CD4-positive, CD25-positive, alpha-beta regulatory T cell (primary cell): ENCODE data around the gene JSRP1. TPM values are rescaled to one million over a fixed set of nuclear protein-coding genes. Genes with fewer than 3 reads are reported as not detected.

Source experiments
- ATAC-seq, 2 donors: fragments of 150-1000 bp; cut with Tn5 transposase; one replicate each; pipeline ENCODE4 v1.10.0; 2021; ENCODE audit warnings: low read depth in 2 of 2, moderate number of reproducible peaks in 2 of 2, moderate library complexity in 1 of 2
- DNase-seq, 3 donors: peaks; one replicate each; pipeline versions ENCODE4 v3.0.0 to v3.0.0-alpha.2; 2012 to 2022; ENCODE audit warnings: mixed read lengths in 1 of 3
- H3K27ac ChIP-seq: one replicate; pipeline ENCODE4 v1.7.0; 2013; ENCODE audit warnings: mild to moderate bottlenecking, low read length; ENCODE audit not compliant: insufficient read depth, poor library complexity, severe bottlenecking
- H3K27me3 ChIP-seq: one replicate; pipeline ENCODE4 v1.7.0; 2013; ENCODE audit warnings: low read length; ENCODE audit not compliant: control insufficient read depth, insufficient read depth
- H3K36me3 ChIP-seq: one replicate; pipeline ENCODE4 v1.7.0; 2013; ENCODE audit warnings: mild to moderate bottlenecking, low read length, moderate library complexity; ENCODE audit not compliant: control insufficient read depth, insufficient read depth
- H3K4me1 ChIP-seq: 2 replicates; pipeline ENCODE4 v1.7.0; 2013; ENCODE audit warnings: mild to moderate bottlenecking, low read length; ENCODE audit not compliant: insufficient read depth, control insufficient read depth, poor library complexity, severe bottlenecking
- H3K4me3 ChIP-seq: one replicate; pipeline ENCODE4 v1.7.0; 2013; ENCODE audit warnings: low read depth, mild to moderate bottlenecking, low read length, moderate library complexity
- H3K9me3 ChIP-seq, 2 experiments: 1 replicate in 1 of 2; 2 replicates in 1 of 2; pipeline ENCODE4 v1.7.0; 2013; ENCODE audit warnings: low read length in 2 of 2, mild to moderate bottlenecking in 1 of 2, moderate library complexity in 1 of 2; ENCODE audit not compliant: control insufficient read depth in 2 of 2
- H3K27ac Mint-ChIP-seq, 3 donors: one replicate each; pipeline ENCODE4 v1.8.0; 2020 to 2022; ENCODE audit warnings: mild to moderate bottlenecking in 3 of 3, mixed read lengths in 3 of 3, moderate library complexity in 2 of 3
- H3K27me3 Mint-ChIP-seq: one replicate; pipeline ENCODE4 v1.8.0; 2022; ENCODE audit warnings: mild to moderate bottlenecking, mixed read lengths
- H3K36me3 Mint-ChIP-seq: one replicate; pipeline ENCODE4 v1.8.0; 2020; ENCODE audit warnings: mixed read lengths
- H3K4me1 Mint-ChIP-seq, 4 donors: one replicate each; pipeline ENCODE4 v1.8.0; 2020 to 2022; ENCODE audit warnings: mixed read lengths in 4 of 4, mild to moderate bottlenecking in 1 of 4
- H3K4me3 Mint-ChIP-seq, 4 donors: one replicate each; pipeline ENCODE4 v1.8.0; 2020 to 2022; ENCODE audit warnings: mild to moderate bottlenecking in 4 of 4, mixed read lengths in 4 of 4, moderate library complexity in 3 of 4
- H3K9me3 Mint-ChIP-seq, 7 donors: one replicate each; pipeline ENCODE4 v1.8.0; 2020 to 2022; ENCODE audit warnings: mixed read lengths in 7 of 7, mild to moderate bottlenecking in 3 of 7, moderate library complexity in 2 of 7
- polyA plus RNA-seq, 4 donors: library from polyadenylated mRNA; unstranded; fragments of 300-500 nt; fragmentation: Illumina TruSeq; gene quantifications; one replicate each; pipeline ENCODE4 v1.2.3, GENCODE V29; 2021
- total RNA-seq: library from RNA; stranded (reverse); gene quantifications from one replicate; pipeline ENCODE4 v1.2.3, GENCODE V29; 2022

JSRP1 gene
- total and polyA plus RNA-seq, 5 donors from 2014 or later, result 0.89 to 2.4 (median 1.6) TPM

GRCh38 chr19:2235381-2236063, 20.7 kb downstream of the JSRP1 start:
- peaks cover 13% of the 10 kb centered on the region for H3K27me3 Mint-ChIP-seq
- peak; percentile 0 to 1 for ATAC-seq
- H3K4me1 Mint-ChIP-seq, result peaks cover 15 to 61% (median 40%) of the 10 kb centered on the region in 4 donors
- DNase-seq, result peak in 1 of 3 donors; percentile 13
- Histone ChIP-seq H3K4me3 (peak overlapping the region; percentile 29), H3K9me3 (no peaks in the 10 kb centered on the region), H3K27ac (peak overlapping the region; percentile 99), H3K27me3 (no peaks in the 10 kb centered on the region), H3K4me1 (peaks cover 58% of the 10 kb centered on the region), H3K36me3 (no peaks in the 10 kb centered on the region)
- H3K9me3 Mint-ChIP-seq, result no peaks in the 10 kb centered on the region
- peak overlapping the region; percentile 79 to 94 (median 86) for H3K27ac Mint-ChIP-seq
- peak overlapping the region; percentile 92 to 100 (median 98) for H3K4me3 Mint-ChIP-seq
- H3K36me3 Mint-ChIP-seq, result peaks cover 16% of the 10 kb centered on the region

- Histone ChIP-seq H3K9me3 (no peaks in the 10 kb centered on the region), H3K27me3 (no peaks in the 10 kb centered on the region), H3K27ac (peak overlapping the region; percentile 99), H3K36me3 (peaks cover 2% of the 10 kb centered on the region), H3K4me1 (peaks cover 53% of the 10 kb centered on the region), H3K4me3 (peak overlapping the region; percentile 29)
- no peak for DNase-seq
- H3K36me3 Mint-ChIP-seq, result peaks cover 16% of the 10 kb centered on the region
- H3K27ac Mint-ChIP-seq, result peak overlapping the region; percentile 79 to 94 (median 86)
- peaks cover 15 to 56% (median 37%) of the 10 kb centered on the region in 4 donors for H3K4me1 Mint-ChIP-seq
- no peak for ATAC-seq
- H3K27me3 Mint-ChIP-seq, result peaks cover 13% of the 10 kb centered on the region
- H3K9me3 Mint-ChIP-seq, result no peaks in the 10 kb centered on the region
- H3K4me3 Mint-ChIP-seq, result peak overlapping the region; percentile 90 to 100 (median 94)
Measured at GRCh38 chr19:2234996-2235380, 21.2 kb downstream of the JSRP1 start.

- DNase-seq (no peak), ATAC-seq (no peak)
- Mint-ChIP-seq H3K27ac (peak overlapping the region in 2 of 3 donors; percentile 69 to 86), H3K4me1 (peaks cover 6 to 44% (median 28%) of the 10 kb centered on the region in 4 donors), H3K27me3 (peaks cover 5% of the 10 kb centered on the region), H3K36me3 (peaks cover 13% of the 10 kb centered on the region), H3K4me3 (peak overlapping the region; percentile 43 to 100 (median 94)), H3K9me3 (no peaks in the 10 kb centered on the region)
- peaks cover 2% of the 10 kb centered on the region for H3K36me3 ChIP-seq
- H3K4me3 ChIP-seq, result no peak overlapping the region
- H3K9me3 ChIP-seq, result no peaks in the 10 kb centered on the region
- no peaks in the 10 kb centered on the region for H3K27me3 ChIP-seq
- peaks cover 40% of the 10 kb centered on the region for H3K4me1 ChIP-seq
- peak overlapping the region; percentile 2 for H3K27ac ChIP-seq
Measured at GRCh38 chr19:2233601-2234280, 22.5 kb downstream of the JSRP1 start.

- ATAC-seq (no peak), DNase-seq (no peak)
- Histone ChIP-seq H3K27ac (no peak overlapping the region), H3K9me3 (no peaks in the 10 kb centered on the region), H3K4me1 (peaks cover 28% of the 10 kb centered on the region), H3K27me3 (no peaks in the 10 kb centered on the region), H3K36me3 (peaks cover 2% of the 10 kb centered on the region), H3K4me3 (no peak overlapping the region)
- Mint-ChIP-seq H3K9me3 (no peaks in the 10 kb centered on the region), H3K4me1 (peaks cover 0 to 31% (median 16%) of the 10 kb centered on the region in 4 donors), H3K4me3 (peak overlapping the region in 3 of 4 donors; percentile 7 to 67 (median 32)), H3K27me3 (no peaks in the 10 kb centered on the region), H3K27ac (no peak overlapping the region), H3K36me3 (peaks cover 6% of the 10 kb centered on the region)
Measured at GRCh38 chr19:2232286-2233151, 23.7 kb downstream of the JSRP1 start.

- no peaks in the 10 kb centered on the region for H3K27me3 ChIP-seq
- H3K4me3 ChIP-seq, result no peak overlapping the region
- ATAC-seq (no peak), DNase-seq (no peak)
- Mint-ChIP-seq H3K9me3 (no peaks in the 10 kb centered on the region), H3K27me3 (no peaks in the 10 kb centered on the region), H3K4me3 (no peak overlapping the region), H3K36me3 (peaks cover 6% of the 10 kb centered on the region), H3K4me1 (peaks cover 0 to 28% (median 14%) of the 10 kb centered on the region in 4 donors), H3K27ac (no peak overlapping the region)
- no peak overlapping the region for H3K27ac ChIP-seq
- H3K4me1 ChIP-seq, result peaks cover 20% of the 10 kb centered on the region
- H3K36me3 ChIP-seq, result peaks cover 2% of the 10 kb centered on the region
- no peaks in the 10 kb centered on the region for H3K9me3 ChIP-seq
Measured at GRCh38 chr19:2231621-2232221, 24.5 kb downstream of the JSRP1 start.

GRCh38 chr19:2230807-2231533, 25.2 kb downstream of the JSRP1 start:
- Histone ChIP-seq H3K27ac (no peak overlapping the region), H3K4me1 (peaks cover 19% of the 10 kb centered on the region), H3K36me3 (peaks cover 2% of the 10 kb centered on the region), H3K27me3 (no peaks in the 10 kb centered on the region), H3K4me3 (no peak overlapping the region), H3K9me3 (no peaks in the 10 kb centered on the region)
- no peaks in the 10 kb centered on the region for H3K9me3 Mint-ChIP-seq
- no peaks in the 10 kb centered on the region for H3K27me3 Mint-ChIP-seq
- peaks cover 0 to 23% (median 10%) of the 10 kb centered on the region in 4 donors for H3K4me1 Mint-ChIP-seq
- no peak overlapping the region for H3K4me3 Mint-ChIP-seq
- ATAC-seq, result no peak
- H3K27ac Mint-ChIP-seq, result no peak overlapping the region
- H3K36me3 Mint-ChIP-seq, result no peaks in the 10 kb centered on the region
- DNase-seq, result no peak
